ENCODE data around the gene MCHR1.

GRCh38 chr22:40634119-40634903, 45.0 kb upstream of the MCHR1 start:
- TF ChIP-seq CTCF (conservative IDR thresholded peaks at IDR 0.05 in 1 of 2, IDR thresholded peaks at IDR 0.05 in 1 of 2; ENCODE audit: extremely low read depth in 1 of 2, insufficient read depth in 1 of 2, low read depth in 1 of 2, low read length in 2 of 2) (no peak), EZH2 (IDR thresholded peaks at IDR 0.05; ENCODE audit: borderline replicate concordance, low read length) (no peak)
